Ureter (tissue), 1 donor: ENCODE results near the gene GRIN3A. TPM values are rescaled to one million over a fixed set of nuclear protein-coding genes. Genes with fewer than 3 reads are reported as not detected.
"Not testable (repeated sequence)": the region's sequence is repeated elsewhere in the genome, so short reads cannot be mapped to it uniquely, and the experiment has no call there.

ENCODE experiments used
- DNase-seq: peaks from one replicate; pipeline ENCODE4 v3.0.0-alpha.2; 2020; ENCODE audit warnings: low spot score
- total RNA-seq: library from RNA; stranded (reverse); gene quantifications from one replicate; pipeline ENCODE4 v1.2.4, GENCODE V29; 2023
- donor health status: DM: yes; HTN: yes; CAD: no.

The GRIN3A gene
- 0.05 TPM for total RNA-seq

- DNase-seq = no peak
These were observed at the start of gene GRIN3A for GRCh38 chr9:101738566-101739183. Gene GRIN3A (minus strand): TSS chr9:101738647. CDS start chr9:101737979, 668 bp downstream.

GRCh38 chr9:101787891-101788290 is 49.4 kb upstream of the GRIN3A start:
- DNase-seq = no peak

GRCh38 chr9:101778332-101778731 is 39.9 kb upstream of the GRIN3A start:
- DNase-seq = no peak

GRCh38 chr9:101764472-101764871 is 26.0 kb upstream of the GRIN3A start:
- no peak for DNase-seq

GRCh38 chr9:101758304-101758930 is 20.0 kb upstream of the GRIN3A start:
- no peak for DNase-seq

GRCh38 chr9:101753716-101754115 is 15.3 kb upstream of the GRIN3A start:
- no peak for DNase-seq

- no peak for DNase-seq
These were observed 13.4 kb upstream of the GRIN3A start for GRCh38 chr9:101751895-101752294.

- no peak for DNase-seq
These were observed 864 bp upstream of the GRIN3A start for GRCh38 chr9:101739311-101739710.

GRCh38 chr9:101737705-101738565 is 512 bp downstream of the GRIN3A start:
- peak; percentile 35 for DNase-seq

GRCh38 chr9:101737165-101737704 is 1.2 kb downstream of the GRIN3A start:
- no peak for DNase-seq

- DNase-seq = no peak
These were observed 1.7 kb downstream of the GRIN3A start for GRCh38 chr9:101736717-101737116.

- DNase-seq = no peak
These were observed 7.0 kb downstream of the GRIN3A start for GRCh38 chr9:101731429-101731828.

- DNase-seq = no peak
These were observed 10.6 kb downstream of the GRIN3A start for GRCh38 chr9:101727612-101728524.

- not testable (repeated sequence) for DNase-seq
These were observed 14.2 kb downstream of the GRIN3A start for GRCh38 chr9:101724271-101724670.

- DNase-seq = no peak
These were observed 20.3 kb downstream of the GRIN3A start for GRCh38 chr9:101718192-101718591.

GRCh38 chr9:101716629-101717028 is 21.8 kb downstream of the GRIN3A start:
- no peak for DNase-seq

GRCh38 chr9:101711330-101711941 is 27.0 kb downstream of the GRIN3A start:
- DNase-seq = no peak

- no peak for DNase-seq
These were observed 29.6 kb downstream of the GRIN3A start for GRCh38 chr9:101708855-101709254.

- DNase-seq = no peak
These were observed 30.7 kb downstream of the GRIN3A start for GRCh38 chr9:101707721-101708120.

GRCh38 chr9:101706997-101707396 is 31.4 kb downstream of the GRIN3A start:
- no peak for DNase-seq

- DNase-seq = no peak
These were observed 32.1 kb downstream of the GRIN3A start for GRCh38 chr9:101706261-101706798.
